Measurements from ENCODE around the gene LRRK2. TPM values are rescaled to one million over a fixed set of nuclear protein-coding genes. Genes with fewer than 3 reads are reported as not detected.

The LRRK2 gene
- not detected for total RNA-seq

DNA sequence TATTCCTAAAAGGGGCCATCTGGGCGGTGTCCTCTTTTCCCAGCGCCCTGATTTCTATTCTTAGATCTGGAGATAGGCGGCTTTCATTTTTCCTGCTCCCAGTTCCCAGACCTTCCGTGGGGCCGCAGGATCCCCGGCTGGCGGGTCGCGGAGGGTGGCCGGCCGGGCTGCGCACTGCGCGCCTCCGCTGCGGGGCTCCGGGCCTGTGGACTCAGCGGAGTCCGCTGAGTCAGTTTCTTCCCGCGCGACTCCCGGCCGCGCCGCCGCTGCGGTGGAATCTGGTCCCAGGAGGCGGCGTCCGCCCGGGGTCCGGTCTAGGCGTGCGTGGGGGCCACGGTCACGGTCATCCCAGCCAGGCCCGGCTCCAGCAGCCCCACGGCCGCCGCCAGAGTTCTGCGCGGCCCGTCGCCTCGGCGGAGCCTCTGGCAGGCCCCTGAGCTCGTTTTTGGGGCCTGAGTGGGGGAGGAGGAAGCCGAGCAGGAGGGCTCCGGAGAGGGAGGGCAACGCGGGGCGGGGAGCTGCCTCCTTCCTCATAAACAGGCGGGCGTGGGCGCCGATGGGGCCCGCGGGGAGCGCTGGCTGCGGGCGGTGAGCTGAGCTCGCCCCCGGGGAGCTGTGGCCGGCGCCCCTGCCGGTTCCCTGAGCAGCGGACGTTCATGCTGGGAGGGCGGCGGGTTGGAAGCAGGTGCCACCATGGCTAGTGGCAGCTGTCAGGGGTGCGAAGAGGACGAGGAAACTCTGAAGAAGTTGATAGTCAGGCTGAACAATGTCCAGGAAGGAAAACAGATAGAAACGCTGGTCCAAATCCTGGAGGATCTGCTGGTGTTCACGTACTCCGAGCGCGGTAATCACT is at the start of gene LRRK2:
TSS of gene LRRK2 (plus strand) at position 559 of the 853 bp plus-strand sequence. CDS start at position 694, 135 bp downstream.

Other genes with a start within 250 kb of the LRRK2 start
- gene SLC2A13, start 118.9 kb upstream of the LRRK2 start, total RNA-seq: 1 to 10 TPM; 2.5 to 3.1 TPM